H1 (cell line): ENCODE results near the gene TEX29. TPM values are rescaled to one million over a fixed set of nuclear protein-coding genes. Genes with fewer than 3 reads are reported as not detected.

ENCODE experiments used
- CTCF ChIA-PET: fragments of 300-600 bp; sonication (Branson Sonifier 250); formaldehyde crosslinking; loops from one replicate; lab custom pipeline; 2021; ENCODE audit not compliant: partially characterized antibody; lab: Charles Lee
- POLR2A ChIA-PET: fragments of 300-600 bp; sonication (Branson Sonifier 250); formaldehyde crosslinking; loops from one replicate; lab custom pipeline; 2021; ENCODE audit warnings: inconsistent platforms; ENCODE audit not compliant: partially characterized antibody; lab: Charles Lee
- DNase-seq, 2 experiments: peaks; one replicate each; pipeline versions ENCODE4 v3.0.0 to v3.0.0-alpha.2; 2010 to 2022; ENCODE audit warnings: low spot score in 2 of 2, low read depth in 1 of 2, mixed read lengths in 1 of 2
- FAIRE-seq: peaks from 2 replicates; lab custom pipeline; 2011; peaks lifted over from hg19 to GRCh38; lab: Jason Lieb, UNC
- H2AFZ ChIP-seq: 2 replicates; pipeline ENCODE4 v1.8.1; 2012; ENCODE audit warnings: low read length, inconsistent platforms
- H2AK5ac ChIP-seq: 2 replicates; pipeline ENCODE4 v1.6.1; 2013; ENCODE audit warnings: low read depth, low read length
- H2BK120ac ChIP-seq: replicated peaks from 2 replicates; pipeline ENCODE3; 2013; ENCODE audit warnings: low read depth, low read length, inconsistent platforms
- H2BK12ac ChIP-seq: 2 replicates; pipeline ENCODE4 v1.6.1; 2013; ENCODE audit warnings: low read depth, low read length
- H2BK15ac ChIP-seq: 2 replicates; pipeline ENCODE4 v1.6.1; 2013; ENCODE audit warnings: low read length
- H2BK20ac ChIP-seq: 2 replicates; pipeline ENCODE4 v1.6.1; 2013; ENCODE audit warnings: low read length
- H2BK5ac ChIP-seq: 2 replicates; pipeline ENCODE4 v1.6.1; 2013; ENCODE audit warnings: low read depth, low read length
- H3K14ac ChIP-seq: 2 replicates; pipeline ENCODE4 v1.6.1; 2013; ENCODE audit warnings: inconsistent platforms; ENCODE audit not compliant: insufficient read length
- H3K18ac ChIP-seq: 2 replicates; pipeline ENCODE4 v1.6.1; 2013; ENCODE audit warnings: low read length; ENCODE audit errors: extremely low read depth
- H3K23ac ChIP-seq: 2 replicates; pipeline ENCODE4 v1.6.1; 2013; ENCODE audit warnings: inconsistent platforms; ENCODE audit not compliant: insufficient read length
- H3K23me2 ChIP-seq: 2 replicates; pipeline ENCODE4 v1.6.1; 2013; ENCODE audit warnings: low read depth, low read length
- H3K27ac ChIP-seq: 2 replicates; pipeline ENCODE4 v1.6.1; 2011; ENCODE audit warnings: low read depth, low read length, inconsistent platforms
- H3K27me3 ChIP-seq, 4 experiments: replicated peaks in 1 of 4; 1 replicate in 1 of 4; 2 replicates in 3 of 4; pipeline versions ENCODE4 v1.6.1 to v1.8.1; 2011 to 2013; ENCODE audit warnings: low read length in 3 of 4, mild to moderate bottlenecking in 3 of 4, inconsistent platforms in 2 of 4, mixed read lengths in 2 of 4, moderate library complexity in 1 of 4; ENCODE audit not compliant: control insufficient read depth in 3 of 4, insufficient read depth in 3 of 4; ENCODE audit errors: extremely low read depth in 1 of 4
- H3K36me3 ChIP-seq, 4 experiments: 2 replicates each; pipeline versions ENCODE4 v1.6.1 to v1.8.1; 2011 to 2013; ENCODE audit warnings: mild to moderate bottlenecking in 4 of 4, low read length in 3 of 4, moderate library complexity in 2 of 4, control low read depth in 1 of 4, inconsistent platforms in 1 of 4; ENCODE audit not compliant: insufficient read depth in 4 of 4, control insufficient read depth in 2 of 4
- H3K4ac ChIP-seq: replicated peaks from 2 replicates; pipeline ENCODE3; 2013; ENCODE audit warnings: low read length, low read depth, mixed read lengths, inconsistent platforms; ENCODE audit not compliant: insufficient read length
- H3K4me1 ChIP-seq, 4 experiments: replicated peaks in 1 of 4; 1 replicate in 1 of 4; 2 replicates in 3 of 4; pipeline versions ENCODE4 v1.6.1 to v1.8.1; 2011 to 2013; ENCODE audit warnings: low read length in 3 of 4, inconsistent platforms in 2 of 4, mixed read lengths in 1 of 4; ENCODE audit not compliant: insufficient read depth in 4 of 4, control insufficient read depth in 3 of 4
- H3K4me2 ChIP-seq, 2 experiments: 2 replicates each; pipeline versions ENCODE4 v1.6.1 to v1.8.1; 2011 to 2013; ENCODE audit warnings: low read depth in 2 of 2, low read length in 2 of 2, control low read depth in 1 of 2, inconsistent platforms in 1 of 2, mild to moderate bottlenecking in 1 of 2; ENCODE audit not compliant: insufficient read depth in 1 of 2
- H3K4me3 ChIP-seq, 4 experiments: fragments of 200-600, 300-600 bp in 1 of 4; sonication (generic), shearing (Covaris generic), sonication (Bioruptor Twin) in 1 of 4; 2 replicates each; pipeline versions ENCODE4 v1.5.1 to v1.8.1; 2011 to 2016; ENCODE audit warnings: low read length in 4 of 4, low read depth in 3 of 4, control low read depth in 2 of 4, inconsistent platforms in 2 of 4, mild to moderate bottlenecking in 2 of 4, mixed read lengths in 1 of 4, moderate library complexity in 1 of 4; ENCODE audit not compliant: insufficient read depth in 2 of 4; ENCODE audit errors: extremely low read depth in 1 of 4
- H3K56ac ChIP-seq: replicated peaks from 2 replicates; pipeline ENCODE3; 2013; ENCODE audit warnings: low read depth, mild to moderate bottlenecking, mixed read lengths, low read length, inconsistent platforms; ENCODE audit not compliant: insufficient read length
- H3K79me1 ChIP-seq: 2 replicates; pipeline ENCODE4 v1.6.1; 2013; ENCODE audit warnings: low read depth, low read length, control low read depth
- H3K79me2 ChIP-seq, 2 experiments: 2 replicates each; pipeline versions ENCODE4 v1.6.1 to v1.8.1; 2012 to 2013; ENCODE audit warnings: low read length in 2 of 2, mild to moderate bottlenecking in 2 of 2, inconsistent platforms in 1 of 2; ENCODE audit not compliant: insufficient read depth in 2 of 2, control insufficient read depth in 1 of 2
- H3K9ac ChIP-seq, 4 experiments: replicated peaks in 1 of 4; 1 replicate in 1 of 4; 2 replicates in 3 of 4; pipeline versions ENCODE4 v1.6.1 to v1.8.1; 2011 to 2013; ENCODE audit warnings: low read depth in 3 of 4, low read length in 3 of 4, control low read depth in 2 of 4, mild to moderate bottlenecking in 2 of 4, moderate library complexity in 2 of 4, inconsistent platforms in 1 of 4; ENCODE audit errors: extremely low read depth in 1 of 4
- H3K9me3 ChIP-seq, 2 experiments: 2 replicates each; pipeline versions ENCODE4 v1.6.1 to v1.8.1; 2012 to 2013; ENCODE audit warnings: mild to moderate bottlenecking in 2 of 2, moderate library complexity in 2 of 2, control low read depth in 1 of 2, inconsistent platforms in 1 of 2, low read depth in 1 of 2, low read length in 1 of 2, mixed read lengths in 1 of 2; ENCODE audit not compliant: insufficient read depth in 2 of 2
- H4K20me1 ChIP-seq, 2 experiments: replicated peaks in 1 of 2; 2 replicates each; pipeline versions ENCODE3 to v1.8.1; 2011 to 2013; ENCODE audit warnings: inconsistent platforms in 2 of 2, low read length in 2 of 2, mild to moderate bottlenecking in 1 of 2; ENCODE audit not compliant: insufficient read depth in 2 of 2, control insufficient read depth in 1 of 2
- H4K5ac ChIP-seq: 2 replicates; pipeline ENCODE4 v1.6.1; 2013; ENCODE audit warnings: low read length, low read depth, mixed read lengths, inconsistent platforms; ENCODE audit not compliant: insufficient read length
- H4K8ac ChIP-seq: 2 replicates; pipeline ENCODE4 v1.8.0; 2013; ENCODE audit warnings: mild to moderate bottlenecking, moderate library complexity, low read length, inconsistent platforms; ENCODE audit not compliant: insufficient read depth; ENCODE audit errors: extremely low read depth
- H4K91ac ChIP-seq: replicated peaks from 2 replicates; pipeline ENCODE3; 2013; ENCODE audit warnings: low read length, mixed read lengths, inconsistent platforms; ENCODE audit not compliant: insufficient read length
- CBX8 ChIP-seq: fragments of 300-800, 300-1000 bp; sonication (generic); IDR thresholded peaks from 2 replicates; pipeline ENCODE4 v1.7.1; 2016; ENCODE audit warnings: low read depth, low read length, borderline replicate concordance
- FOSL1 ChIP-seq: IDR thresholded peaks from 2 replicates; pipeline ENCODE4 v1.6.1; 2011; ENCODE audit warnings: mild to moderate bottlenecking, low read depth, low read length, moderate library complexity; ENCODE audit not compliant: insufficient read depth
- POLR2A ChIP-seq, 2 experiments: IDR thresholded peaks; 1 replicate in 1 of 2; 2 replicates in 1 of 2; pipeline ENCODE4 v1.6.1; 2011; ENCODE audit warnings: low read depth in 2 of 2, low read length in 2 of 2, mild to moderate bottlenecking in 2 of 2; ENCODE audit errors: control extremely low read depth in 1 of 2
- TCF12 ChIP-seq: IDR thresholded peaks from 2 replicates; pipeline ENCODE4 v1.6.1; 2011; ENCODE audit warnings: low read depth, mild to moderate bottlenecking, low read length
- WGBS, 2 experiments: shearing (Covaris generic) in 1 of 2; methylation state at CpG; one replicate each; pipeline versions ENCODE4 v1.1.6 to v1.1.7; 2013 to 2015; ENCODE audit warnings: low lambda C conversion rate in 2 of 2, mixed read lengths in 2 of 2, inconsistent platforms in 1 of 2, low coverage in 1 of 2, missing lambda C conversion rate in 1 of 2; ENCODE audit not compliant: insufficient replicate concordance in 2 of 2, insufficient coverage in 1 of 2, insufficient read length in 1 of 2; ENCODE audit errors: extremely low coverage in 1 of 2, missing lambda C conversion rate in 1 of 2; 5-methylcytosine and 5-hydroxymethylcytosine counted together
- polyA plus RNA-seq, 7 experiments: library from polyadenylated mRNA; depleted of rRNA in 3 of 7; stranded (reverse) in 5 of 7; unstranded in 2 of 7; fragments of >200 nt in 5 of 7; fragments of 200-250 nt in 2 of 7; gene quantifications; 1 replicate in 5 of 7; 2 replicates in 1 of 7; 4 replicates in 1 of 7; pipeline versions ENCODE4 v1.2.1 to v1.2.3, GENCODE V29; 2011 to 2013; ENCODE audit warnings: missing spikeins in 2 of 7, mixed read lengths in 2 of 7
- total RNA-seq: library from RNA; stranded (reverse); fragmentation: NEBNext Ultra II Directional; extraction: Animal tissue kit (Norgen Biotek cat#: 25700); gene quantifications from 2 replicates; pipeline ENCODE4 v1.2.1, GENCODE V29; 2021

Gene TEX29
- total and polyA plus RNA-seq, 2 of the 8 experiments (the other 6 are each of a cell fraction or from before 2014, with no cell fraction given): 0.08 TPM; not detected in 1

GRCh38 chr13:111325941-111326620, 5.6 kb downstream of the TEX29 start:
- no peak overlapping the region for H3K23ac ChIP-seq
- no peak overlapping the region for H4K8ac ChIP-seq
- no peak overlapping the region for H2BK120ac ChIP-seq
- H3K56ac ChIP-seq: no peak overlapping the region
- H3K9me3 ChIP-seq: no peaks in the 10 kb centered on the region
- no peak overlapping the region for H3K9ac ChIP-seq
- H3K23me2 ChIP-seq: no peaks in the 10 kb centered on the region
- FAIRE-seq (no peak), DNase-seq (no peak)
- no peaks in the 10 kb centered on the region for H3K27me3 ChIP-seq
- H2AK5ac ChIP-seq: no peak overlapping the region
- 92% methylated on average over 26 of the region's 37 CpGs; no CpG with 5 or more reads in 1 of the 2 experiments for WGBS, 2 experiments
- H3K4ac ChIP-seq: no peak overlapping the region
- H3K36me3 ChIP-seq: no peaks in the 10 kb centered on the region
- ChIA-PET POLR2A (no interaction called here), CTCF (interaction anchor here (0.6 kb wide), 2 partner anchors 26 to 56 kb away, joined by 3 read pairs; no protein-coding TSS in a partner anchor)
- H3K4me3 ChIP-seq: no peak overlapping the region
- no peak overlapping the region for H3K27ac ChIP-seq
- no peaks in the 10 kb centered on the region; a peak in 2 of 7 replicates for H3K4me1 ChIP-seq
- H4K5ac ChIP-seq: no peak overlapping the region
- H4K91ac ChIP-seq: no peak overlapping the region
- no peak overlapping the region for H3K4me2 ChIP-seq
- H3K18ac ChIP-seq: no peak overlapping the region
- no peaks in the 10 kb centered on the region for H3K79me1 ChIP-seq
- H3K14ac ChIP-seq: no peak overlapping the region
- no peaks in the 10 kb centered on the region for H3K79me2 ChIP-seq
- H2AFZ ChIP-seq: no peak overlapping the region
- no peak overlapping the region for H2BK20ac ChIP-seq
- H2BK5ac ChIP-seq: no peak overlapping the region; the same call in 1 of the 2 replicates
- no peak overlapping the region for H2BK12ac ChIP-seq
- H2BK15ac ChIP-seq: no peak overlapping the region
- no peaks in the 10 kb centered on the region for H4K20me1 ChIP-seq
- TF ChIP-seq POLR2A (IDR thresholded peaks at IDR 0.05; ENCODE audit: control extremely low read depth in 1 of 2, low read depth in 2 of 2, low read length in 2 of 2) (no peak), TCF12 (no peak), FOSL1 (no peak), CBX8 (no peak)
